HG03457 (cell line): Measurements from ENCODE around the gene RBM10.
A peak's percentile ranks its signal among the peaks of the same experiment; 100 is the strongest.

Experiments used
- ATAC-seq: cut with Tn5 transposase; IDR thresholded peaks from one replicate; pipeline ENCODE4 v1.9.1; 2021; ENCODE audit warnings: moderate number of reproducible peaks; ENCODE audit not compliant: unreplicated experiment

The RBM10 gene

GRCh38 chrX:47216393-47216925 is 71.4 kb downstream of the RBM10 start:
- no peak for ATAC-seq

DNA sequence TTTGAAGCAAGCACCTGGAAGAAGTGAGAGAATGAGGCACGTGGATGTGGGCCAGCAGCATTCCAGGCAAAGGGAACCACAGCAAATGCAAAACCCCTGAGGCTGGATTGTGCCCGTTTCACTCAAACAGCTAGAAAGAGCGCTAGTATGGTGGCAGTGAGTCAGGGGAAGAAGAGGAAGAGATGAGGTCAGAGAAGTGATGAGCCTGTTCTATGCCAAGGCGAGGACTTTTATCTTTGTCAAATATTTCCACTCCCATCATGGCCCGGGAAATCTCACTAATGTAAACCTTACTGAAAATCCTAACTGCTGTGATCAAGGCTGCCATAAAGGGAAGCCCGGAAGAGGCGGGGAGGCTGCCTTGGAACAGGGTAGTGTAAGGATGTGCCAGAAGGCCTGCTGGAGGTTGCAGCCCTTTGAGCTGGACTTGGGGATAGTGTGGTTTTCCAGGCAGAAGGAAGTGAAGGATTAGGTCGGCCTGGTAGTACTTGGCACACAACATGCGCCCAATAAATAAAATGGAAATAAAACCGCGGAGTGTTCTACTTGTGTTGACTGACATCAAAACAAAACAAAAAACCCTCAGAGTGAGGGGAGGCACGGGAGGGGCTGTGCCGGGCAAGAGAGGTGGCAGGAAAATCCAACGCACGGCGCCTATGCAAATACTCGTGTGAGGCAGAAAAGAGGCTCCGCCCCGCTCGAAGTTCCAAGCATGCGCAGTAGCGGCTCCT is 72.3 kb downstream of the RBM10 start:
- no peak for ATAC-seq

- peak; percentile 75 for ATAC-seq
Measured at GRCh38 chrX:47217852-47218279, 72.8 kb downstream of the RBM10 start.

- ATAC-seq: peak; percentile 31
Measured at GRCh38 chrX:47218280-47218919, 73.4 kb downstream of the RBM10 start, which contains the start of gene CDK16. Gene CDK16, plus strand, starts transcription at chrX:47218681. Its CDS starts 4,877 bp downstream, at chrX:47223558.

DNA sequence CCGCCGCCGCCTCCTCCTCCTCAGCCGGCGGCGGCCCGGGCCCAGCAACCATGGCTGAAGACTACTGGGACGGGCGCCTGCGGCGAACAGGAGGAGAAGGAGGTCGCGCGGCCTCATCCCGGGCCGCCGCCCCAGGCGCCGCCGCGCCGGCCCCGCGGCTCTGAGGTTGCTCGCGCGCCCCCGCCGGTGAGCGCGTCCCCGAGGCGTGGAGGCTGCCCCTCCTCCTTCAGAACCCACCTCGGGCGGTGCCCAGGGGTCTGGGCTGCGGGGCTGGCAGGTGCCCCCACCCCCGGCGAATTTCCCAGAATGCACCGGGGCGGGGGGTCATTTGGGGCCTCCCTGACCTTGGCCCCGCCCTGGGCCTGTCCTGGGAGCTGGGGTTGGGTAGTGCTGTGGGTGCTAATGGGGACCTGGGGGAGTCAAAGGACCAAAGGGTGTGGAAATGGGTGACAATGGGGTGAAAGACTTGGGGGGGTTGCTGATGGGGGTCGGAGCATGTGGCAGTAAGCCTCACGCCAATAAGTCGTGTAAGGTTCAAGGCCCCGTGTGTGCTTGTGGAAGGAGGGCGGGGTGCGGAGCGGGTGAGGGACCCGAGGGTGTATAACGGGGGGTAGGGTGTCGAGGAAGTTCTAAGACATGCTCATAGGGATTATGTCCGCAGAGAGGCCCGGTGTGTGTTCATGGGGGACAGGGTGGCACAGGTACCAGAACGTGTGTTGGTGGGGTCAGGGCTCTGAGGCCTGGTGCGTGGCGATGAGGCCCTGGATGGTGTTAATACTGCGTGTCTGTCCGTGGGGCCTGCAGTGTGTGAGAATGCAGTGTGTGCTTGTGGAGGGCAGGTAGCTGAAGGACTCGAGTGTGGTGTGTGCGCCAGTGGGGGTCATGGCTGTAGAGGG is 74.1 kb downstream of the RBM10 start:
- no peak for ATAC-seq

GRCh38 chrX:47221756-47222155 is 76.7 kb downstream of the RBM10 start:
- ATAC-seq: no peak

DNA sequence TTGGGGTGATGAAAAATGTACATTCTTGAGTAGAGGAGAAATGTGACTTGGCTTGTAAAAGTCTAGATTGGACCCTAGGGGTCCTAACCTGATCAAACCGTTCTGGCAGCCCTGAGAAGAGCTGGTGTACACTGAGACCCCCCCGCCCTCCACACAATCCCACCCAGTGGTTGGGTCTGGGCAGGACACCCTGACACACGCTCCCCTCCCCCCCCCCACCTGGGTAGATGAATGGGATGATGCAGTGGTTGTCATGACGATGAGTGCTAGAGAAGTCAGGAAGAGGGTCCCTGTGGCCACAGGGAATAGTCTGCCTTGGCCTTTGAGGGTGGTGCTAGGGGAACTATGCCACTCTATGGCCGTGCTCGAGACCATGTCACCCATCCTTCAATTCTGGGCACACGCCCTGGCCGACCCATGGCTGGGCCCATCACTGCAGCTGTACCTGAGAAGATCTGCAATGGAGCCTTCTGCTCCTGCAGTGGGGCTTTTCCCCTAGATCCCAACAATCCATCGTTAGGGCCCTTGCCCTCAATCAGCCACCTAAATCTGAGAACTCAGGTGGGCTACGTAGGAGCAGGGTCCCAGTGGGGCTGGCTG is 77.8 kb downstream of the RBM10 start:
- ATAC-seq: no peak

DNA sequence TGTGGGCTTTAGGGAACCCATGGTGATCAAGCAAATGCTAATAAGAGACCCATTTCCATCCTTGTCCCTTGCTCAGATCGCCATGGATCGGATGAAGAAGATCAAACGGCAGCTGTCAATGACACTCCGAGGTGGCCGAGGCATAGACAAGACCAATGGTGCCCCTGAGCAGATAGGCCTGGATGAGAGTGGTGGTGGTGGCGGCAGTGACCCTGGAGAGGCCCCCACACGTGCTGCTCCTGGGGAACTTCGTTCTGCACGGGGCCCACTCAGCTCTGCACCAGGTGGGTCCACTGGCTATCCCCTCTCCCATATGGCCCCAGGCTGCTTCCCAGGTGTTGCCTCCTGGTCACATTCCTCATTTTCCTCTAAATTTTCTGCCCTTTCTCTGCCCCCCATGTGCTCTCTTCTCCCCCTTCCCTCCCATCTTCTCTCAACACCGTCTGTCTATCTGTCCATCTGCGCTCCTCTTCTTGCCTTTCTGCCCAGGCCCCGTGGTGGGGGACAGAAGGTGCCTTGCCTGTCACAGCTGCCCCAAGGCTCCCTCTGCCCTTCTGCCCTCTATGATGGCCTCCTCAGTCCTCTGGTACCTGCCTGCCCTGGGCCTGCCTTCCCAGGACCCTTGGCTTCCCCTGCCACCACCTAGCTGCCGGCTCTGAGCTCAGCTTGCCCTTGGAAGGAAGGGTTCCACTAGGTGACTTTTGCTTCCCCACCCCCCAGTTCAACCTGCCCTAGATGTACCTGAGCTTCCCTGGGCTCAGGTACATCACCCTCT is 78.6 kb downstream of the RBM10 start:
- ATAC-seq: no peak

DNA sequence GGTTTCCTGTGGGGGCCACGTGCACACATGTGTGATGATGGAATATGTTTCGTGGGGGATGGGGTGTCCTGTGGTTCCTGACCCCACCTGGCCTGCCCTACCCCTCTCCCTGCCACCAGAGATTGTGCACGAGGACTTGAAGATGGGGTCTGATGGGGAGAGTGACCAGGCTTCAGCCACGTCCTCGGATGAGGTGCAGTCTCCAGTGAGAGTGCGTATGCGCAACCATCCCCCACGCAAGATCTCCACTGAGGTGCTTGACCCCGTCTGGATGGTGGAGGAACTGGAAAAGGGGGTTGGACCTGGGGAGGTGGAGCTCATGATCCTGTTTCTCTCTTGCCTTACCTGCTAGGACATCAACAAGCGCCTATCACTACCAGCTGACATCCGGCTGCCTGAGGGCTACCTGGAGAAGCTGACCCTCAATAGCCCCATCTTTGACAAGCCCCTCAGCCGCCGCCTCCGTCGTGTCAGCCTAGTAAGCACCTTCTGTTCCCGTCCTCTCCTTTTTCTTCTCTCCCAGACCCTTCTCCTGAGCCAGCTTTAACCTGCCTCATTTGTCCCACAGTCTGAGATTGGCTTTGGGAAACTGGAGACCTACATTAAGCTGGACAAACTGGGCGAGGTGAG is 79.4 kb downstream of the RBM10 start:
- ATAC-seq: no peak

- no peak for ATAC-seq
Measured at GRCh38 chrX:47224896-47225290, 79.9 kb downstream of the RBM10 start.

- no peak for ATAC-seq
Measured at GRCh38 chrX:47226071-47226470, 81.0 kb downstream of the RBM10 start.

DNA sequence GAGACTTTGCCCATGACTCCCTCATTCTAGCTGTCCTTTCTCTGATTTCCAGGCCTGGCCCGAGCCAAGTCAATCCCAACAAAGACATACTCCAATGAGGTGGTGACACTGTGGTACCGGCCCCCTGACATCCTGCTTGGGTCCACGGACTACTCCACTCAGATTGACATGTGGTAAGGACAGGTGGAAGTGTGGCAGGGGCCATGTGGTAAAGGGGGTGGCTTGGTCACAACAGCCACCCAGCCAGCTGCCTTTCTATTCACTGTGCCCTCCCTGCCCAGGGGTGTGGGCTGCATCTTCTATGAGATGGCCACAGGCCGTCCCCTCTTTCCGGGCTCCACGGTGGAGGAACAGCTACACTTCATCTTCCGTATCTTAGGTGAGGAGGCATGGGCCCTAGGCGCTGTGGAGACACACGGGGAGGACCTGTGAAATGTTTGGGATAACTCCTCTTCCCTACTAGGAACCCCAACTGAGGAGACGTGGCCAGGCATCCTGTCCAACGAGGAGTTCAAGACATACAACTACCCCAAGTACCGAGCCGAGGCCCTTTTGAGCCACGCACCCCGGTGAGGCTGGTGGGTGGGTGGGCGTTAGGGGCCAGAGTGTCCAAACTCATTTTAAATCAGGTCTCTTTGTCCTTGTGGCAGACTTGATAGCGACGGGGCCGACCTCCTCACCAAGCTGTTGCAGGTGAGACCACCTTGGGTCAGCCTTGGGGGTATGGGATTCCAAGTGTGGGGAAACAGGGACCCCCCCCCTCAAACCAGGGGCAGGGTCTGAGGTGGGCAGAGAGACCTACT is 81.7 kb downstream of the RBM10 start:
- ATAC-seq: no peak

DNA sequence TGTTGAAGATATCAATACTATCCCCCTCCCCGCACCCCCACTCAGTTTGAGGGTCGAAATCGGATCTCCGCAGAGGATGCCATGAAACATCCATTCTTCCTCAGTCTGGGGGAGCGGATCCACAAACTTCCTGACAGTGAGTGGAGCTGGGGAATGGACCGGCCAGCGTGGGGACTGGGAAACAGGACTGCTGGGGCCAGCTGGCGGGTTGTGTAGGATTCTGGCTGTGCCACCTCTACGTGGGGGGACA is 82.2 kb downstream of the RBM10 start:
- no peak for ATAC-seq

DNA sequence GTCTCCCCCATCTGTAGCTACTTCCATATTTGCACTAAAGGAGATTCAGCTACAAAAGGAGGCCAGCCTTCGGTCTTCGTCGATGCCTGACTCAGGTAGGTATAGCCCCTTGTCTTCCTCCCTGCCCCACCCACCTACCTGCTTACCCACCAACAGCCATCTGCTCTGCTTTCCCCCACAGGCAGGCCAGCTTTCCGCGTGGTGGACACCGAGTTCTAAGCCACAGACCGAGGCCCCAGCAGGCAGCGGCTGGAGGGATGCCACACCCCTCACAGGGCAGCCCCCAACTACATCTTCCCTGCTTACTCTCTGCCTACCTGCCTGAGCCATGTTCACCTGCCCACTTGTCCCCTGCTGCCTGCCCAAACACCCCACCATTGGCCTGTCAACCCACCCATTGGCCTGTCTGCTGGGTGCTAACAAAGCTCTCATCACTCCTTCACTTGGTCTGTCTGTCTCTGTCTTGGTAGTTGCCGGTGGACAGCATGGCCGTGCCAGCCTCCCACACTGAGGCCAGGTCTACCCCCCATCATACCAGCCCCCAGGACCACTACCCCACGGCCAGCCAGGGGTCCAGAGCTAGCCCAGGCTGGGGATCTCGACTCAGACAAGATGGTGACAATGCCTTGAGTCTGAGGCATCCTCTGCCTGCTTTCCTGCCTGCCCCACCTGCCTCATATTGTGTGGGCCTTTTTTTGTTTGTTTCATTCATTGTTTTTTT is 83.7 kb downstream of the RBM10 start:
- no peak for ATAC-seq

DNA sequence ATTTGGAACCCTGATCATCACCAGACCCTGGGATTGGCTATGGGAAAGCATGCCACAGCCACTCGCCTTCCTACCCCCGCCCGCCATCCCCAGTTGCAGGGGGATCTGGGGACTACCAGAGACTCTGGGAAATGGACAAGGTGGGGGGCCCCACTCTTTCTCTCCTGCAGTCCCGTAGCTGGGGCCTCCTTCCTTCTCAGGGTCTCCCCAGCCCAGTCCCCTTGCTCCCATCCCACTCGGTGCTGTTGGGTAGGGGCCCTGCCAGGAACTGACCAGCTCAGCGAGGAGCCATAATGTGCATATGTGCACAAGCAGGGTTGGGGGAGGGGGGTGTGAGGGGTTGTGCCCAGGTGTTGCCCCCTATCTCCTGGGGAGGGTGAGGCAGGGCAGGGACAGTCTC is 84.4 kb downstream of the RBM10 start:
- no peak for ATAC-seq

DNA sequence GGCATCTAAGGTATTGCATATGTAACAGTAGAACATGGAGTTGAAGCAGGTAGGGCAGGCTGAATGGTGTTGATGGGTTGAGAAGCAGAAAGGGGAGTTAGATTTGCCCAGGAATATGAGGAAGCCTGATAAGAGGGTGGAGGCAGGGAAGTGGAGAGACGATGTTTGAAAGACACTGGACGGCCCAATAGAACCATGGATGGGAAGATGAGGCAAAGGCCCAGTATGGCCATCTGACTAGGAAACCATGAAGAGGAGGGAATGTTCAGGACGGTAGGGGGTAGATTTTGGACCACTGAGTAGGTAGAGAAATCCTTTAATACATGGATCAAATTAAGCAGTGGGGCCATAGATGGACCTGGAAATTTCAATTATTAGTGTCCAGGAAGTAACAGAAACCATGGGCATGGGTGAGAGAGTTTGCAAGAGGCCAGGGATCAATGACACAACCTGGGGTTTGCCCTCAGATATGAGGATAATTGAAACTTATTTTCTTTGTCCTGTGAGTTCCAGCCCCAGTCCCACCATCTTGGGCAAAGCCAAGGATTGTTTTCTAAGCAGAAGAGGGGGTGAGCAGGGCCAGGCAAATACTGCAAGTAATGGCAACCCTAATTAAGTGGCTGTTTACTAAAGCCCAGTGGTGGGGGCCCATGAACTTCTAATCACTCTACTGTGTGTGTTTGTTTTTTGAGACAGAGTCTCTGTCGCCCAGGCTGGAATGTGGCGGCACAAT is 85.3 kb downstream of the RBM10 start:
- ATAC-seq: no peak

- ATAC-seq: no peak
Measured at GRCh38 chrX:47231167-47231566, 86.1 kb downstream of the RBM10 start.
